ENCODE results near the gene ALPK3.
A peak's percentile ranks its signal among the peaks of the same experiment; 100 is the strongest.
"Not testable (repeated sequence)": the region's sequence is repeated elsewhere in the genome, so short reads cannot be mapped to it uniquely, and the experiment has no call there.

ALPK3 gene

GRCh38 chr15:84874981-84875699 lies 58.0 kb downstream of the ALPK3 start:
- no peak for DNase-seq (ENCODE audit: low spot score)

- DNase-seq (ENCODE audit: low spot score) = no peak
Observed at GRCh38 chr15:84876269-84876668, 59.1 kb downstream of the ALPK3 start.

- DNase-seq (ENCODE audit: low spot score) = not testable (repeated sequence)
Observed at GRCh38 chr15:84877701-84878100, 60.5 kb downstream of the ALPK3 start.

GRCh38 chr15:84878504-84878903 lies 61.3 kb downstream of the ALPK3 start:
- DNase-seq (ENCODE audit: low spot score) = peak; percentile 63

- DNase-seq (ENCODE audit: low spot score) = no peak
Observed at GRCh38 chr15:84879088-84879780, 62.1 kb downstream of the ALPK3 start.

- DNase-seq (ENCODE audit: low spot score) = no peak
Observed at GRCh38 chr15:84880007-84880406, 62.9 kb downstream of the ALPK3 start.

GRCh38 chr15:84880822-84881519 lies 63.8 kb downstream of the ALPK3 start:
- DNase-seq (ENCODE audit: low spot score) = no peak

GRCh38 chr15:84881520-84881830 lies 64.3 kb downstream of the ALPK3 start:
- DNase-seq (ENCODE audit: low spot score) = peak; percentile 86

GRCh38 chr15:84883466-84883865 lies 66.3 kb downstream of the ALPK3 start:
- peak; percentile 65 for DNase-seq (ENCODE audit: low spot score)

GRCh38 chr15:84883916-84884781 lies 67.0 kb downstream of the ALPK3 start, which contains the start of gene SLC28A1:
SLC28A1 (plus strand) TSS chr15:84884662; CDS start chr15:84887761, 3,099 bp downstream.
- DNase-seq (ENCODE audit: low spot score) = peak; percentile 48

- DNase-seq (ENCODE audit: low spot score) = peak; percentile 59
Observed at GRCh38 chr15:84885801-84886200, 68.6 kb downstream of the ALPK3 start.

- peak; percentile 53 for DNase-seq (ENCODE audit: low spot score)
Observed at GRCh38 chr15:84886211-84886983, 69.2 kb downstream of the ALPK3 start.

GRCh38 chr15:84886984-84887299 lies 69.8 kb downstream of the ALPK3 start:
- DNase-seq (ENCODE audit: low spot score) = no peak

GRCh38 chr15:84887938-84888337 lies 70.8 kb downstream of the ALPK3 start:
- no peak for DNase-seq (ENCODE audit: low spot score)

GRCh38 chr15:84888639-84889038 lies 71.5 kb downstream of the ALPK3 start:
- DNase-seq (ENCODE audit: low spot score) = no peak

GRCh38 chr15:84889313-84889990 lies 72.3 kb downstream of the ALPK3 start:
- no peak for DNase-seq (ENCODE audit: low spot score)

GRCh38 chr15:84889991-84890669 lies 73.0 kb downstream of the ALPK3 start:
- DNase-seq (ENCODE audit: low spot score) = no peak

- DNase-seq (ENCODE audit: low spot score) = no peak
Observed at GRCh38 chr15:84890670-84891162, 73.6 kb downstream of the ALPK3 start.

GRCh38 chr15:84891339-84891738 lies 74.2 kb downstream of the ALPK3 start:
- no peak for DNase-seq (ENCODE audit: low spot score)

GRCh38 chr15:84892786-84893307 lies 75.7 kb downstream of the ALPK3 start:
- DNase-seq (ENCODE audit: low spot score) = no peak
